NT2/D1 (cell line): ENCODE measurements around the gene TCHP.

Source experiments
- SUZ12 ChIP-seq: IDR thresholded peaks from 2 replicates; pipeline ENCODE4 v1.6.1; 2011; ENCODE audit not compliant: insufficient read length, insufficient read depth; ENCODE audit errors: extremely low read depth
- YY1 ChIP-seq: IDR thresholded peaks from 2 replicates; pipeline ENCODE4 v1.6.1; 2011; ENCODE audit not compliant: insufficient read length, insufficient read depth

- TF ChIP-seq SUZ12 (no peak), YY1 (no peak)
Observed at GRCh38 chr12:109967383-109968031, 67.4 kb downstream of the TCHP start.
